Astrocyte of the spinal cord (primary cell): ENCODE measurements around the gene SNX32.

ENCODE experiments used
- DNase-seq: peaks from one replicate; pipeline ENCODE4 v3.0.0; 2011; ENCODE audit warnings: low read depth, low spot score
- H3K4me3 ChIP-seq: 2 replicates; pipeline ENCODE4 v1.5.1; 2011; ENCODE audit warnings: low read depth, mild to moderate bottlenecking, low read length, moderate library complexity
- CTCF ChIP-seq: IDR thresholded peaks from 2 replicates; pipeline ENCODE4 v1.5.1; 2012; ENCODE audit warnings: low read depth, mild to moderate bottlenecking, low read length, inconsistent platforms
- in situ Hi-C: cut with HindIII; loops from 2 replicates; pipeline ENCODE4 v1.10.0; 2017; ENCODE audit warnings: low sequenced_read_pairs

SNX32 gene

GRCh38 chr11:65793144-65793581 lies 40.6 kb upstream of the SNX32 start:
- DNase-seq, result no peak
- no peak overlapping the region for H3K4me3 ChIP-seq
- in situ Hi-C loops, result no loop called here
- no peak for TF ChIP-seq CTCF

- no peak for DNase-seq
- TF ChIP-seq CTCF, result no peak
- in situ Hi-C loops, result no loop called here
- H3K4me3 ChIP-seq, result no peak overlapping the region
Observed at GRCh38 chr11:65793625-65794400, 40.0 kb upstream of the SNX32 start.

GRCh38 chr11:65794570-65795510 lies 38.9 kb upstream of the SNX32 start:
- no peak for DNase-seq
- H3K4me3 ChIP-seq, result no peak overlapping the region
- in situ Hi-C loops, result no loop called here
- TF ChIP-seq CTCF, result no peak

- no peak for TF ChIP-seq CTCF
- H3K4me3 ChIP-seq, result no peak overlapping the region
- DNase-seq, result no peak
- in situ Hi-C loops, result no loop called here
Observed at GRCh38 chr11:65796726-65797601, 36.8 kb upstream of the SNX32 start.

- no peak for DNase-seq
- H3K4me3 ChIP-seq, result no peak overlapping the region
- in situ Hi-C loops, result no loop called here
- no peak for TF ChIP-seq CTCF
Observed at GRCh38 chr11:65797711-65798110, 36.1 kb upstream of the SNX32 start.

GRCh38 chr11:65798882-65799281 lies 34.9 kb upstream of the SNX32 start:
- DNase-seq, result no peak
- no peak for TF ChIP-seq CTCF
- in situ Hi-C loops, result no loop called here
- H3K4me3 ChIP-seq, result no peak overlapping the region
